ENCODE results near the gene CSTA. TPM values are rescaled to one million over a fixed set of nuclear protein-coding genes. Genes with fewer than 3 reads are reported as not detected.

The CSTA gene
- total and polyA plus RNA-seq, 12 donors, result 0.42 to 5.5 (median 1.5) TPM; not detected in 1

DNA sequence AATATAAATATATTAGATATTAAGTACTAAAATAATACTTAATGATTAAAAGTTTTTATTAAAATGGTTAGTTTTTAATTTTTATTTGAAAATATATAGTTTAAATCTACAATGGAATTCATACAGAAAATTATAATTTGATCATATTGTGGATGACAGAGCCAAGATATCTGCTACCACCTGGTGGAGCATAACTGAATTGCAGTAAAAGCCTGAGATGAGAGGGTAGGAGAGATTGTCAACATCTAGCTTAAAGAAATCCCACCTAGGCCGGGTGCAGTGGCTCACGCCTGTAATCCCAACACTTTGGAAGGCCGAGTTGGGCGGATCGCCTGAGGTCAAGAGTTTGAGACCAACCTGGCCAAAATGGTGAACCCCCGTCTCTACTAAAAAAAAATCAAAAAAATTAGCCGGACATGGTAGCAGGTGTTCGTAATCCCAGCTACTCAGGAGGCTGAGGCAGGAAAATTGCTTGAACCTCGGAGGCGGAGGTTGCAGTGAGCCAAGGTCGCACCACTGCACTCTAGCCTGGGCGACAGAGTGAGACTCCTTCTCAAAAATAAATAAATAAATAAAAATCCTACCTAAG lies 25.1 kb upstream of the CSTA start:
- ATAC-seq (no peak), DNase-seq (no peak)
- H3K4me1 ChIP-seq, result peaks cover 0 to 8% (median 0%) of the 10 kb centered on the region in 9 donors
- peak in 6 of 9 donors; percentile 16 to 64 (median 33) for TF ChIP-seq CTCF (IDR thresholded peaks at IDR 0.05)
- intact Hi-C loops (cut with DNase I), result no loop called here
- peaks cover 0 to 10% (median 5%) of the 10 kb centered on the region in 11 donors for H3K9me3 ChIP-seq
- no peak overlapping the region for H3K4me3 ChIP-seq
- H3K27ac ChIP-seq, result no peak overlapping the region
- 82 to 83% methylated on average over 12 of the region's 12 CpGs for WGBS, 2 donors
- H3K27me3 ChIP-seq, result no peaks in the 10 kb centered on the region
- no peaks in the 10 kb centered on the region for H3K36me3 ChIP-seq

DNA sequence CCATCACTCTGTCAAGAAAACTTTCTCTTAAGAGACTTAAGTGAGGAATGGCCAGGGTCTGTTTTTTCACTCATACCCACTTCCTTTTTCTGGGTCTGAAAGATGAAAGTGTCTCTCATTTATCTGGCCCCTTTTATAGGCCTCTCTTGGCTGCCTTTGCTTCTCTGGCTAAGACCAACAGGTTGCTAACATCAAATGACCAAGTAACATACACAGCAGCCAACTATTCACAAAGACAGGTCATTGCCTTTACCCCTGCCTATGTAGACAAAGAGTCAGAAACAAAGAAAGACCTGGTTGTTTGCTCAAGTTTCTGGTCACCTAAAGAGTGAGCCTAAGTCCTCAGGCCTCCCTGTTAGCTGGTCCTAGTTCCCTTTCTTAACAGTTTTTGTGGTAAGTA lies 24.0 kb upstream of the CSTA start:
- TF ChIP-seq CTCF (IDR thresholded peaks at IDR 0.05), result no peak
- ATAC-seq, result no peak
- H3K27me3 ChIP-seq, result no peaks in the 10 kb centered on the region
- H3K4me1 ChIP-seq, result no peaks in the 10 kb centered on the region
- intact Hi-C loops (cut with DNase I), result no loop called here
- no peak for DNase-seq
- H3K36me3 ChIP-seq, result no peaks in the 10 kb centered on the region
- no peak overlapping the region for H3K4me3 ChIP-seq
- no peak overlapping the region for H3K27ac ChIP-seq
- H3K9me3 ChIP-seq, result peaks cover 0 to 10% (median 5%) of the 10 kb centered on the region in 11 donors

GRCh38 chr3:122305818-122306621 lies 19.0 kb upstream of the CSTA start:
- H3K27ac ChIP-seq, result no peak overlapping the region
- H3K4me1 ChIP-seq, result no peaks in the 10 kb centered on the region
- no peaks in the 10 kb centered on the region for H3K9me3 ChIP-seq
- no peaks in the 10 kb centered on the region for H3K27me3 ChIP-seq
- no peak overlapping the region for H3K4me3 ChIP-seq
- intact Hi-C loops (cut with DNase I), result no loop called here
- DNase-seq (no peak), ATAC-seq (peak in 1 of 8 donors; percentile 41)
- H3K36me3 ChIP-seq, result no peaks in the 10 kb centered on the region
- 34 to 45% methylated on average over 3 of the region's 3 CpGs for WGBS, 2 donors
- no peak for TF ChIP-seq CTCF (IDR thresholded peaks at IDR 0.05)

- ATAC-seq (no peak), DNase-seq (no peak)
- intact Hi-C loops (cut with DNase I), result no loop called here
- 53 to 74% methylated on average over 2 of the region's 2 CpGs for WGBS, 2 donors
- Histone ChIP-seq H3K9me3 (no peaks in the 10 kb centered on the region), H3K36me3 (no peaks in the 10 kb centered on the region), H3K4me1 (no peaks in the 10 kb centered on the region), H3K27ac (no peak overlapping the region), H3K4me3 (no peak overlapping the region), H3K27me3 (no peaks in the 10 kb centered on the region)
- TF ChIP-seq CTCF (IDR thresholded peaks at IDR 0.05), result no peak
These were observed 18.5 kb upstream of the CSTA start for GRCh38 chr3:122306622-122306953.

Measured in heart right ventricle (tissue), 16 donors.